HG03280 (cell line): ENCODE data around the gene CBR4.
"Not testable (repeated sequence)": the region's sequence is repeated elsewhere in the genome, so short reads cannot be mapped to it uniquely, and the experiment has no call there.

ENCODE experiments used
- ATAC-seq: cut with Tn5 transposase; IDR thresholded peaks from one replicate; pipeline ENCODE4 v1.9.1; 2021; ENCODE audit warnings: mild to moderate bottlenecking, moderate library complexity; ENCODE audit not compliant: unreplicated experiment

The CBR4 gene

DNA sequence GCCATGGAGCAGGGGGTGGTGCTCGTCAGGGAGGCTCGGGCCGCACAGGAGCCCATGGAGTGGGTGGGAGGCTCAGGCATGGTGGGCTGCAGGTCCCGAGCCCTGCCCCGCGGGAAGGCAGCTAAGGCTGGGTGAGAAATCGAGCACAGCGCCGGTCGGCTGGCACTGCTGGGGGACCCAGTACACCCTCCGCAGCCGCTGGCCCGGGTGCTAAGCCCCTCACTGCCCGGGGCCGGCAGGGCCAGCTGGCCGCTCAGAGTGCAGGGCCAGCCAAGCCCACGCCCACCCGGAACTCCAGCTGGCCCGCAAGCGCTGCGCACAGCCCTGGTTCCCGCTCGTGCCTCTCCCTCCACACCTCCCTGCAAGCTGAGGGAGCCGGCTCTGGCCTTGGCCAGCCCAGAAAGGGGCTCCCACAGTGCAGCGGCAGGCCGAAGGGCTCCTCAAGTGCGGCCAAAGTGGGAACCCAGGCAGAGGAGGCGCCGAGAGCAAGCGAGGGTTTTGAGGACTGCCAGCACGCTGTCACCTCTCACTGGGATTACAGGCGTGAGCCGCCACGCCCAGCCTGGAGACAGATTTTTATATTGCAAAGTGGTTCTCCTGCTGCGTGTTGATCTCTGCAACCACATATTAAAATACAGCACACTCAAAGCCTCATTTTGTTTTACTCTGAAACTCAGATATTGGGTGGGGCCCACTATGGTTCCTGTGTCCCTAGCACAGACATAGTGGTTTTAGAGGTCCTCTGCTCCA is 26.0 kb upstream of the CBR4 start:
- not testable (repeated sequence) for ATAC-seq

DNA sequence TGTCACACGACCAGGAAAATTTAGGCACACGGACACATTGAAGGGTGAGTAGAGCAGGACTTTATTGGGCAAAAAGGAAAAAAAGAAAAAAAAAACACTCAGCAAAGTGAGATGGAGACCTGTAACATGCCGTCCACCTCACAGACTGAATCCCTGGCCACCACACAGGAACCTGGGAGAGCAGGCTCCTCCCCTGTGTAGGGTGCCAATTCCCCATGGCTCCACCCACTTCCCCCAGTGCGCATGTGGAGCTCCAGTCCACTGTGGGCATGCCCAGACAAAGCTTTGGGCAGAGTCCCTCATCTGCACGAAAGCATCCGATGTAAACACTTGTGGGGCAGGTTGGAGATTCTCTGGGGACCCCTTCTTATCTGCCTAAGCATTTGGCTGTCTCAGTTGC is 23.6 kb upstream of the CBR4 start:
- ATAC-seq = no peak

DNA sequence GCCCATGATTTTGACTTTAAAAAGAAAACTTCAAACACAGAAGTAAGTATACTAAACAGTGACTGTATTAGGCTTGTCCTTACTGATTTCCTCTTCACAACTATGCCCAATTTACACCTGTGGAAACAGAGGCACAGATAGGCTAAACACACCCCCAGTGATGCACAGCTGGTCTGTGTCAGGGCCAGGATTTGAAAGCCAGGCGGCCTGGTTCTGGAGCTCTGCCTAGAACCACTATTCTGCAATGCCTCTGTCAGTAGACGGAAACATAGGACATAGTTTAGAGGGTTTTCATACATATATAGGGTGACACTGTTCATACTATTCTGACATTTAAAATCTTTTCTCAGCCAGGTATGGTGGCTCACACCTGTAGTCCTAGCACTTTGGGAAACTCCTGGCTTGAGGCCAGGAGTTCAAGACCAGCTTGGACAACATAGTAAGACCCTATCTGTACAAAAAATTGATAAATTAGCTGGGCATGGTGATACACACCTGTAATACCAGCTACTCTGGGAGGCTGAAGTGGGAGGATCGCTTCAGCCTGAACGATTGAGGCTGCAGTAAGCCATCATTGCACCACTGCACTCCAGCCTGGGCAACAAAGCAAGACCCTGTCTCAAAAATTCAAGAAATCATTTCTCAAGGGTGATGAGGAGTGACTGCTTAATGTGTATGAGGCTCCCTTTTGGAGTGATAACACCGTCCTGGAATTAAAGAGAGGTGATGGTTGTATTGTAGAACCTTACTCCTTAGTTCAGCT is 23.0 kb upstream of the CBR4 start:
- ATAC-seq = no peak

DNA sequence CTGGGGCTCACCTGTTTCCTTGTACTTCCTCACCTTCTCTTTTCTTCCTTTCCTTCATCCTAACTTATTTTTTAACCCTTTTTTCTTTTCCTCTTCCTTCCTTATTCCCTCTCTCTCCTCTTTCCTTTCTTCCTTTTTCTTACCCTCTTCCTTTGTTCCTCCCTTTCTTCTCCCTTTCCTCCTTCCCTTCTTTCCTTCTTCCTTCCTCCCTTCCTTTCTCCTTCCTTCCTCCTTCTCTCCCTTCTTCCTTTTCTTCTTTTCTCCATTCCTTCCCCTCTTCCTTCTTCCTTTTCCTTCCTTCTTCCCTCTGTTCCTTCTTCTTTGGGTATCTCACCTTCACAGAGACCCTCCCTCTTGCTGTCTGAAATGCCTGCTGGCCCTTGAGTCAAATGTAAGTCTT is 22.1 kb upstream of the CBR4 start:
- ATAC-seq = no peak

DNA sequence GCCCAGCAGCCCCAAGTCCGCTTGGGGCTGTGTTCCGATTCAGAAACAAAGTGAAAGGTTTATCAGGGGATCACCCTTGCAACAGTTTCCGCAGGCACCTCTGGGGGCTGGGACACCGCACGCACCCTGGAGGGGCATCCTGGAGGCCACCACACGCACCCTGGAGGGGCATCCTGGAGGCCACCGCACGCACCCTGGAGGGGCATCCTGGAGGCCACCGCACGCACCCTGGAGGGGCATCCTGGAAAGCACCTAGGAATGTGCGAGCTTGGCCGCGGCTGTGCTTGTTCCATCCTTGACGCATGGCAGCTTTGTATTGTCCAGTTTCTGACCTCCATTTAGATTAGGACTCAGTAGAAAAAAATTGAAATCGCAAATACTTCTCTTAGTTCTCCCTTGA is 21.3 kb upstream of the CBR4 start:
- ATAC-seq = no peak

DNA sequence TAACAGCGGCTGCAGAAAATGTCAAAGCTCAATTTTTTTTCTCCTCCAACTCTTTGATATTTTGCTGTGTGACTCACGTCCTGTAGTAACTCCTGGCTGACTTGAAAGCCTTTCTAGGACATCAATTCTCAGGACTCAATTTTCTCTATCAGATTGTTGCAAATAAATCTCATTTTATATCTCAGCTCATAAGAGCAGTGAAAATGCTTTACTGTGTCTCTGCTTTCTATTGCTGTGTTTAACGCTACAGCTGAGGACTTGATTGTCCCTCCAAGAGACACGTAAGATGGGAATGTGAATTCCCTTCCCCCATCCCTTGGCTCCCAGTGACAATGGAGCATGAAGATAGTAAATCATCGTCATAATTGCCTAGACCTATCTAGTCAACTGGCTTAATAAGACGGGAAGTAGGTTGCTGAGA is 20.5 kb upstream of the CBR4 start:
- ATAC-seq = no peak

DNA sequence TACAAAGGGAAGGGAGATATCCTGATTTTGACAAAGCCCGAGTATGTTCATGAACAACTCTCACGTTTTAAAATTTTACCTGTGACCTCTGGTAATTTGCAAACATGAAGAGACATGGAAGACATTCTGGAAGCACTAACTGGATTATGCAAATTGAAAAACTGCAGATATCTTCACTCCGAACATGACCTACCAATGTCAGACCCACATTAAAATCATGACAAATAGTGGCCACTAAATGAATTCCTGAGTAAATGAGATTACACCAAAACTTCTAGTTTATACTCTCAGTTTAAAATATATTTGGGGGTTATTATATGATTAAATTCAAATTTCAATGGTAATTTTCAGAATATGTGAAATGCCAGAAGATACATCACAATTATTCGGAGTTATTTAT is 19.9 kb upstream of the CBR4 start:
- no peak for ATAC-seq

DNA sequence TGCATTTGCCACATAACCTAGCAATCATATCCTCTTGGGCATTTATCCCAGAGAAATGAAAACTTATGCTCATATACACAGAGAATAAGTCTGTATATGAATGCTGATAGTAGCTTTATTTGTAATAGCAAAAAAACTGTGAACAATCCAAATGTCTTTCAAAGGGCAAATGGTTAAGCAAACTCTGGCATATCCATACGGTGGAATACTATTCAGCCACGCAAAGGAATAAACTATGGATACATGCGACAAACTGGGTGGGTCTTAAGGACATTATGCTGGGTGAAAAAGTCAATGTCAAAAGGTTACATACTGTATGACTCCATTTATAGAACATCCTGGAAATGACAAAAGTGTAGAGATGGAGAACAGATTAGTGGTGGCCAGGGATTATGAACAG is 17.6 kb upstream of the CBR4 start:
- no peak for ATAC-seq

DNA sequence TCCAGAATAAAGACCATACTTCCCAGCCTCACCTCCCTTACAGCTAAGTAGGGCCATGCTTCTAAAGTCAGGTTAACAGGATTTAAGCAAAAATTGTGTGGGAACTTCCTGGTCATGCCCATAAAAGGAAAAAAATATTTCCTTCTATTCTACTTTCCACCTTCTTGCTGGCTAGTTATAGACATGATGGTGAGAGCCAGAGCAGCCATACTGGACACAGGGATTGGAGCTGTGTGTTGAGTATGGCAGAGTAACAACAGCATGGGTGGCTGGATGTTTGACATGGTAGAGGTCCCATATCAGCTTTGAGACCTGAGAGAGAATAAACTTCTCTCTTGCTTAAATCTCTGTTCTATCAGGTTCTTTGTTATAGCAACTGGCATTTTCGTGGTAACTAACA is 15.1 kb upstream of the CBR4 start:
- no peak for ATAC-seq

DNA sequence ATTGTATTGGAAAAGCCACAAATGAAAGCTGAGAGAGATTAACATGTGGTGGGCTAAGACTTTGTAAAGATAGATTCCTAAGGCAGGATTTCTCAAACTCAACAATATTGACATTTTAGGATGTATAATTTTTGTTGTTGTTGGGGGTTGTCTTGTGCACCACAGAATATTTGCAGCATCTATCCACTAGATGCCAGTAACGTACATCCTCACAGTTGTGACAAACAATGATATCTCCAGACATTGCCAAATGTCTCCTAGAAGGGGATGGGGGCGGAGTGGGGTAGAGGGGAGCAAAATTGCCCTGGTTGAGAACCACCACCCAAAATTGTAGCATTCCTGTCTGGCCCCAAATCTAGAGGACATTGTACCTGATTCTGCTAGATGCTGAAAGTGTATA is 14.7 kb upstream of the CBR4 start:
- ATAC-seq = peak; percentile 86

DNA sequence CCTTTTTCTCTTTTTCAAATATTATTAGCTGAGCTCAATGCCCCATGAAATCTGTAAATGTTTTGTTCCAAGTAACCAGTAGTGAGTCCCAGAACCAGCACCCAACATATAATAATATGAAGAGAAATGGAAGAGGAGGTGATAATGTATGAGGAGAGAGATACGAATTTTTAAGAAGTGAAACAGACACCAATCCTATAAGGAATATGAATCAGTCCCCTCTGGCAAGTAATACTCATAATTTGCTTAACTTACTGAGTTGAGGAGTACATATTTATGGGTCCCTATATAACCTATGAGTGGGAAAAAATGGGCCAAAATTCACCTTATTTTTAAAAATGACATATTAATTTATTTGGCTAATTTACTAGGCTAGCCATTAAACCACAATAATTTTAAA is 8.4 kb upstream of the CBR4 start:
- no peak for ATAC-seq

DNA sequence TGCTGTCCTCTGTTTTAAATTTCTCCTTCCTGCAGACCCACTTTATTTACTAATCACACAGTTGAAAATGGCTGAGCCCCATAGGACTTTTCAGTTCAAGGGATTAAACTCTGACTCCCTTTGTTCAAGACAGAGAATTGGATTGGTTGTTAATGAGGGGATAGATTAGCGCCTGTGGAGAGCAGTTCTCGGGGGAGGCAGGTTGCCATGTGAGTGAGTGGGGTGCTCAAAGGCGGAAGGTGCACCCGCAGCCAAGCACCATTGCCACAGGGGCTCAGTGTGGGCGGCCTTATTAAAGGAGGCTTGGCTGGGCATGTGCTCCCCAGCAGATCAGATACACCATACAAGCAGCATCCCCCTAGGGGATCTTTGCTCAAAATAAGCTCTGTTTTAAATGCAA is 7.9 kb upstream of the CBR4 start:
- ATAC-seq = no peak

DNA sequence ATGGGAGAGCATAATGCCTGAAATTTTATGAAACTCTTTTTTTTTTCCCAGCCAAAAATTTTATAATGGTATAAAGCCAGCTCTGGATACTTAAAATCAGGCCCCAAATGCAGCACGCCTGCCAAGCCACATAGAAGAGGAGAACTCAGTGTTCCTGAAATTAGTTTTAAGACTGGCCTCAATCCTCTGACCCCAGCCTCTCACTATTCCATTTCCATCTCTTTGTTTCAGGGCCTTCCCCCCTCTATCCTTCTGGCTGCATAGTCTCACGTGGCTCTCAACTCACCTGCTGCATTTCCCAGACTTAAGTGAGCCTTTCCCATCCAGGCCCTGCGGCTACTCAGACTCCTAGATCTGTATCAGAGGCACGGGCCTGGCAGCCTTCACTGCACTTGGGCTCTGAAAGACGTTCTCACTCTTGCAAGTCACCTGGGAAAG is 5.2 kb upstream of the CBR4 start:
- no peak for ATAC-seq

DNA sequence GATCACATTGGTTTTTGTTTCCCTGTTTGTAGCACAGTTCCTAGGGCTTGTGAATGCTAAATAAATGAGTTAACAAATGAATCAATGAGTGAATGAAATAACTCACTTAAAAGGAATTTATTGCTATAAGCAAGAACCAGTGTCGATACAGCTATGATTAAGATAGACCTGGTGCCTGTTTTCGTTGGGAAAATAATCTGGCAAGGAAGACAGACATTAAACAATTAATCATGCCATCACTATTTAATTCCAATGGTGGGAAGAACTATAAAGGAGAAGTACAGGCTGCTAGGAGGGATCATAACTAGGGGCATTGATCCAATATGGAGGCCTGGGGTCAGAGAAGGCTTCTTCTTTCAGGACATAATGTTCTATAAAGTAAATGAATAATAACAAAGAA is 4.5 kb upstream of the CBR4 start:
- ATAC-seq = no peak

DNA sequence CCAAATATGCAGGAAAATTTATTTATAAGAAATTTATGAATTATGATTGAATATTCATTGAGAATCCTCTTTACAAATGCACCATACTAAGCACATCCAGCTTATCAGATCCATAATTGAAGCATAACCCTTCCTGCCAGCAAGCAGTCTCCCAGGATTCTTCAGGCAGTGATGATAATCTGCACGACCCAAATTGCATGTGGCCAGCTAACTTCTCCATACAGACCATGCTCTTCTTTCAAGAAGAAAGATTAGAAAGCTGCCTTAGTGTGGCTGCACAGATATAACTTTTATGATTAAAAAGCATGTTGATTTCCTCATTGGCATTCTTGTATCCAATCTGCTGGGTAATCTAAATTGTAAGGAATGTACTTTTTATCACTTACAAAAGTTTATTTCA is 3.3 kb upstream of the CBR4 start:
- no peak for ATAC-seq

DNA sequence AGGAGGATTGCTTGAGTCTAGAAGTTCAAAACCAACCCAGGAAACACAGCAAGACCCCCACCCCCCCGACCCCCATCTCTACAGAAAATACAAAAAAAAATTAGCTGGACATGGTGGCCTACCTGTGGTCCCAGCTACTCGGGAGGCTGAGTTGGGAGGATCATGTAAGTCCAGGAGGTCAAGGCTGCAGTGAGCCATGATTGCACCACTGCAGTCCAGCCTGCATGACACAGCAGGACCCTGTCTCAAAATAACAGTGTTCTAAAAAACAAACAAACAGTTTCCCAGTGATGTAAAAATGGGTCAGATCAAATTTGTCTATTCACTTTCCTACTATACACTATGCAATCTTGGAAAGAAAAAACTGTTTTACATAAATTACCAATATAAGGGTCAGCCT is 2.0 kb upstream of the CBR4 start:
- no peak for ATAC-seq

DNA sequence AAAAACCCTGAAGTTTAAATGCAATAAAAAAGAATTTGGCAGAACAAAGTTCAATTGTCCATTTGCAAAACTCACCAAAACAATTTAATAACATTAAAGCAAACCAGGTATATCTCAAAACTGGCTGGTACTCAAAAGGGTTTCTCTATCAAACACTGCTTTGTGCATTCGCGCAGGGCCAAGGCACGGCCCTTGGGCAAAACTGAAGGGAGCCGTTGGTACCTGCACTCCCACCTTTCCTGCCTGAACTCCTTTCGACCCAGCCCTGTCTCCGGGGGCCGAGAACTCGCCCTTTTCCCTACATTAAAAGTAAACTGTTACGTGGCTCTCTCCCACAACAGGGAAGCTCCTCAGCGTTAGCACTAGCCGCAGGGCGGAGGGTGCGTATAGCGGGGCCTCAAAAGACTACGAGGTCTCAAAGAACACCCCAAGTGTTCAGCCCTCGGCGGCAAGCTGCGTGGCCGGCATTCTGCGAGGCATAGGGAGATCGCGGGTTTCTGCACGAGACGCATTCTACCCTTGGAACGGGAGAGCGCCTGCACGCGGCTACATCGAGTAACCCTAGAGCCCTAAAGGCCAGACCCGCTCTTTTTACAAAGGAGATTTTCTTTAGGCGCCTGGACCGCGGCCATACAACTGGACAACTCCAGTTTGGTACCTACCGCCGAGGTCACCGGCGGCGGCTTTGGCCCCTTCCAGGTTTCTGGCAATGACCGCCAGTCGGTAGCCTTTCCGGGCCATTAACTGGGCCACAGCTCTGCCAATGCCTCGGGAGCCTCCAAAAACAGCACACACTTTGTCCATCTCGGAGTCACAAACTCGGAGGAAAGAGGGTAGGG is 550 bp downstream of the CBR4 start:
- peak; percentile 32 for ATAC-seq

DNA sequence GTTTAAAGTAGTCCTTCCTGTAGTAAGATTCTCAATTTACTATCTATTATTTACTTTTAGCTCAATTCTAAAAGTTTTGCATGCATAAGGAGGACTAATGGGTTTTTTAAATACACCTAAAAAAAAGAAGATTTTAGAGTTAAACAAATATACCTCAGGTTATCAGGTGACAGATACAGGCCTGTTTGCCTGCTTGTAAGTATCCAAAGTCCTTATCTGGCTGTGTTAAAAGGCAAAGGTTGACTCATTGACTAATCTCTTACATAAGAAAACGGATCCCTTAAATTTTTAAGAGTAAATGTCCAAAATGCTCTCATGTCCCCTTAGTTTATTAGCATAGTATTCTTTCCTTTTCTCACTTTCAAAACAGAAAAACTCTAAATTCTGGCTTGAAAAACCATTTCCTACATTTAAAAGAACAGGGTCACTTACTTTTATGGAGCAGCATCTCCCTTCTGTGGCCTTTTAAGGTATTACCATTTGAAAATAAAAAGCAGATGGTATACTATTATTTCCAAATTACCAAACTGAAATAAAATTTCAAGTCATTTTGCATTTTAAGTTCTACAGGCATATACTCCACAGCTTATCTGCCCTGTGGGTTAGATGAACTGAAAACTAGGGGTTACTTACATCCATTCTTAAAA is 4.5 kb downstream of the CBR4 start:
- no peak for ATAC-seq

DNA sequence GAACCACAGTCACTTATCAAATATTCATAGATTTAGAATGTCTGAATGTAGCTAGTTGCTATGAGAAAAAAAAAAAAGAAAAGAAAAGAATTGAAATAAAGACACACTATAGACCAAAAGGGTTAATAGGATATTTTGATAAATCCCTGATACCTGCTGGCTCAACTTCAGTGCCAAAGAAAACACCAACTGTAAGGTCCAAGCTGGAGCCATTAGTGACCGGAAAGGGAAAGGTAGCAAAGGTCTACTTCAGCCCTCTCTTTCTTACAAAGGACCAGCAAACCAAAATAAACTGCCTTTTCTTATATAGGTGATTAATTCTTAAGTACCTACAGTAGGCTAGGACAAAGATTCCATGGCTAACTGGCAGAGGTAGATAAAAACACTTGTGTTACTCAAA is 9.7 kb downstream of the CBR4 start:
- ATAC-seq = no peak

DNA sequence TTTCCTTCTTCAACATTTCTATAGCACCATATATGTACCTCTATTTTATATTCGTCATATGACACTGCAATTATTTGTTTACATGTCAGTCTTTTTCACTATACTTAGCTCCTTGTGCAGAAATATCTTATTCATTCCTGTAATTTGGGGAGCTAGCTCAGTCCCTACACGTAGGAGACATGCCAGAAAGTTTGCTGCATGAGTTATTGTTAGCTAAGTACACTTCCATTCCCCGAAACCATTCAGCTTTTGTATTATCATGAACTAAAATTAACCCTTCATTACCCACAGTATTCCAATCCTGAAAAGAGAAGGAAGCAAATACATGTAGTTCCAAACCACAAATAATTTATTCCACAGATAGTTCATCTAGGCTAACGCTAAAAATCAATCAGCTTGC is 10.2 kb downstream of the CBR4 start:
- ATAC-seq = no peak

DNA sequence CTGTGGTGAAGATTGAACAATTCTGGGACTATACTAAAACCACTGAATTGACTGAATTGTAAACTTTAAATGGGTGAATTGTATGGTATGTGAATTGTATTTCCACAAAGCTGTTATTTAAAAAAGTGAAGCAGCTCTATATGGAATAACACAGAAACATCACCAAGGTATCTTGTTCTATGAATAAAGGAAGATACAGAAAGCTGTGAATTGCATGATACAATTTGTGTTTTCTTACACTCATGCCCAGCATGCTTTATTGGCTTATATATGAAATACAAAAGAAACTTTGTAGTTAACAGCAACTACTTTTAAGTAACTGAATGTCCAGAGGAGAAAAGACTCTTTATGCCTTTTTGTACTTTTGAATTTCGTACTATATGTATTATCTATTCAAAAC is 11.5 kb downstream of the CBR4 start:
- ATAC-seq = no peak
